HCT116 (cell line): ENCODE results near the gene S100PBP. TPM values are rescaled to one million over a fixed set of nuclear protein-coding genes. Genes with fewer than 3 reads are reported as not detected.

Experiments used
- ATAC-seq: fragments of 200-7000 bp; cut with Tn5 transposase; 2 replicates; pipeline ENCODE4 v1.9.1; 2020; ENCODE audit warnings: mild to moderate bottlenecking, moderate library complexity
- BruUV-seq: library from RNA; stranded (reverse); fragments of 400-500 nt; replicated peaks from 2 replicates; lab custom pipeline; 2021; lab: Mats Ljungman, UMichigan
- CTCF ChIA-PET: fragments of 300-600 bp; sonication (Branson Sonifier 250); formaldehyde crosslinking; loops from one replicate; lab custom pipeline; 2021; ENCODE audit warnings: antibody characterized with exemption; lab: Charles Lee
- POLR2A ChIA-PET: fragments of 300-600, 350-600 bp; sonication (Branson Sonifier 250); formaldehyde crosslinking; loops from one replicate; lab custom pipeline; 2021; ENCODE audit warnings: antibody characterized with exemption; lab: Charles Lee
- RAD21 ChIA-PET, 2 experiments: fragments of 300-600 bp; sonication (Branson Sonifier 250); formaldehyde crosslinking; loops; one replicate each; lab custom pipeline; 2023; ENCODE audit warnings: low total read pairs in 2 of 2; ENCODE audit not compliant: uncharacterized antibody in 2 of 2, unreplicated experiment in 2 of 2, low non-redundant PET in 1 of 2; lab: Charles Lee
- DNase-seq: peaks from one replicate; pipeline ENCODE4 v3.0.0-alpha.2; 2010; ENCODE audit warnings: low read depth, low spot score
- H2AFZ ChIP-seq: fragments of 200-600 bp; shearing (Covaris generic), sonication (generic); 2 replicates; pipeline ENCODE4 v1.6.1; 2017; ENCODE audit warnings: low read depth, mixed run types, mixed read lengths, antibody characterized with exemption, low read length; ENCODE audit not compliant: poor library complexity, severe bottlenecking
- H3K27ac ChIP-seq: 2 replicates; pipeline ENCODE4 v1.5.1; 2012; ENCODE audit warnings: low read depth, low read length
- H3K27me3 ChIP-seq: fragments of 200-600 bp; sonication (generic); 2 replicates; pipeline ENCODE4 v1.6.1; 2016; ENCODE audit warnings: mixed run types, low read length, mixed read lengths; ENCODE audit not compliant: insufficient read depth
- H3K36me3 ChIP-seq, 2 experiments: fragments of 200-500 bp in 1 of 2; fragments of 200-600 bp in 1 of 2; sonication (Bioruptor generic) in 1 of 2; sonication (generic) in 1 of 2; 2 replicates each; pipeline versions ENCODE4 v1.5.1 to v1.6.1; 2014 to 2016; ENCODE audit warnings: low read length in 2 of 2, inconsistent platforms in 1 of 2, mixed read lengths in 1 of 2, mixed run types in 1 of 2; ENCODE audit not compliant: insufficient read depth in 2 of 2, control insufficient read depth in 1 of 2
- H3K4me1 ChIP-seq, 2 experiments: fragments of 200-600 bp in 1 of 2; sonication (generic) in 1 of 2; 2 replicates each; pipeline versions ENCODE4 v1.5.1 to v1.6.1; 2012 to 2017; ENCODE audit warnings: low read length in 2 of 2, inconsistent platforms in 1 of 2, mild to moderate bottlenecking in 1 of 2, mixed read lengths in 1 of 2, mixed run types in 1 of 2, moderate library complexity in 1 of 2; ENCODE audit not compliant: insufficient read depth in 2 of 2, control insufficient read depth in 1 of 2
- H3K4me2 ChIP-seq: fragments of 200-600 bp; sonication (generic); 2 replicates; pipeline ENCODE4 v1.6.1; 2017; ENCODE audit warnings: mixed run types, low read length, mixed read lengths
- H3K4me3 ChIP-seq, 2 experiments: fragments of 200-600 bp in 1 of 2; sonication (generic) in 1 of 2; replicated peaks in 1 of 2; 2 replicates each; pipeline ENCODE4 v1.5.1; 2011 to 2016; ENCODE audit warnings: low read length in 2 of 2, control low read depth in 1 of 2, low read depth in 1 of 2, mild to moderate bottlenecking in 1 of 2, mixed read lengths in 1 of 2, mixed run types in 1 of 2
- H3K79me2 ChIP-seq: fragments of 200-600 bp; sonication (generic); 2 replicates; pipeline ENCODE4 v1.6.1; 2017; ENCODE audit warnings: mild to moderate bottlenecking, mixed run types, low read length, moderate library complexity, mixed read lengths; ENCODE audit not compliant: insufficient read depth
- H3K9ac ChIP-seq: fragments of 200-600 bp; sonication (generic); 2 replicates; pipeline ENCODE4 v1.6.1; 2016; ENCODE audit warnings: low read length, mixed read lengths
- H3K9me2 ChIP-seq: fragments of 200-600 bp; sonication (generic), shearing (Covaris generic); 2 replicates; pipeline ENCODE4 v1.6.1; 2017; ENCODE audit warnings: mixed run types, mild to moderate bottlenecking, moderate library complexity; ENCODE audit not compliant: insufficient read depth
- H3K9me3 ChIP-seq, 2 experiments: fragments of 200-500 bp in 1 of 2; fragments of 200-600 bp in 1 of 2; sonication (Bioruptor generic) in 1 of 2; sonication (generic) in 1 of 2; 2 replicates each; pipeline ENCODE4 v1.6.1; 2014 to 2017; ENCODE audit warnings: low read length in 2 of 2, mixed read lengths in 2 of 2, inconsistent platforms in 1 of 2, low read depth in 1 of 2, mild to moderate bottlenecking in 1 of 2, mixed run types in 1 of 2, moderate library complexity in 1 of 2; ENCODE audit not compliant: control insufficient read depth in 1 of 2, insufficient read depth in 1 of 2
- H4K20me1 ChIP-seq: fragments of 200-600 bp; sonication (generic), shearing (Covaris generic); 2 replicates; pipeline ENCODE4 v1.6.1; 2017; ENCODE audit warnings: mixed run types, mild to moderate bottlenecking, moderate library complexity; ENCODE audit not compliant: insufficient read depth
- CEBPB ChIP-seq: IDR thresholded peaks from 2 replicates; pipeline ENCODE4 v1.6.1; 2012; ENCODE audit warnings: low read depth
- EGR1 ChIP-seq: IDR thresholded peaks from 2 replicates; pipeline ENCODE4 v1.6.1; 2012; ENCODE audit warnings: low read depth
- ELF1 ChIP-seq: IDR thresholded peaks from 2 replicates; pipeline ENCODE4 v1.6.1; 2012; ENCODE audit warnings: low read depth, borderline replicate concordance
- EZH2 ChIP-seq: fragments of 200-600 bp; sonication (generic); IDR thresholded peaks from 2 replicates; pipeline ENCODE4 v1.6.1; 2017; ENCODE audit warnings: antibody characterized with exemption, mixed run types
- EZH2phosphoT487 ChIP-seq: fragments of 200-600 bp; IDR thresholded peaks from 2 replicates; pipeline ENCODE4 v1.6.1; 2018; ENCODE audit warnings: antibody characterized with exemption, borderline replicate concordance
- JUND ChIP-seq: IDR thresholded peaks from 2 replicates; pipeline ENCODE4 v1.6.1; 2012
- MAX ChIP-seq: IDR thresholded peaks from 2 replicates; pipeline ENCODE4 v1.6.1; 2012
- POLR2A ChIP-seq: IDR thresholded peaks from 2 replicates; pipeline ENCODE4 v1.7.0; 2011; ENCODE audit warnings: borderline replicate concordance; ENCODE audit not compliant: insufficient read depth, insufficient read length; ENCODE audit errors: extremely low read depth
- POLR2AphosphoS5 ChIP-seq: IDR thresholded peaks from 2 replicates; pipeline ENCODE4 v1.6.1; 2011; ENCODE audit warnings: mild to moderate bottlenecking, low read depth, low read length, moderate library complexity
- SP1 ChIP-seq: IDR thresholded peaks from 2 replicates; pipeline ENCODE4 v1.6.1; 2012; ENCODE audit warnings: low read depth
- SRF ChIP-seq: IDR thresholded peaks from 2 replicates; pipeline ENCODE4 v1.6.1; 2012; ENCODE audit warnings: low read depth
- TCF7L2 ChIP-seq: IDR thresholded peaks from 2 replicates; pipeline ENCODE4 v1.7.0; 2011; ENCODE audit warnings: borderline replicate concordance, inconsistent platforms; ENCODE audit not compliant: insufficient read depth, insufficient read length; ENCODE audit errors: extremely low read depth
- YY1 ChIP-seq: IDR thresholded peaks from 2 replicates; pipeline ENCODE4 v1.6.1; 2011; ENCODE audit warnings: low read length, low read depth, moderate library complexity, mild to moderate bottlenecking; ENCODE audit not compliant: insufficient replicate concordance; ENCODE audit errors: extremely low read depth
- ZFX ChIP-seq: fragments of 450-650 bp; IDR thresholded peaks from 2 replicates; pipeline ENCODE4 v1.6.1; 2017
- ZNF274 ChIP-seq: fragments of 200-500 bp; sonication (Bioruptor generic); IDR thresholded peaks from 2 replicates; pipeline ENCODE4 v1.6.1; 2014; ENCODE audit warnings: mild to moderate bottlenecking, low read depth, low read length, inconsistent platforms
- intact Hi-C: fragments of 100-400 bp; cut with micrococcal nuclease; formaldehyde crosslinking; loops from 2 replicates; pipeline ENCODE4 v1.10.0; 2022
- total RNA-seq: library from RNA; stranded (reverse); gene quantifications from one replicate; pipeline ENCODE4 v1.2.1, GENCODE V29; 2021; ENCODE audit not compliant: unreplicated experiment
- TF ChIP-seq, protein P1 (sequence below), 3 experiments: fragments of 200-600 bp in 1 of 3; sonication (generic) in 1 of 3; IDR thresholded peaks in 2 of 3; conservative IDR thresholded peaks in 1 of 3; 2 replicates each; pipeline ENCODE4 v1.5.1; 2012 to 2017; ENCODE audit warnings: low read depth in 2 of 3, low read length in 2 of 3, antibody characterized with exemption in 1 of 3, borderline replicate concordance in 1 of 3, control low read depth in 1 of 3, mild to moderate bottlenecking in 1 of 3, mixed read lengths in 1 of 3, mixed run types in 1 of 3, moderate library complexity in 1 of 3; ENCODE audit not compliant: insufficient read depth in 1 of 3
- TF ChIP-seq, protein P2 (sequence below): IDR thresholded peaks from 2 replicates; pipeline ENCODE4 v1.6.1; 2012
- TF ChIP-seq, protein P3 (sequence below): IDR thresholded peaks from 2 replicates; pipeline ENCODE4 v1.6.1; 2011; ENCODE audit warnings: mild to moderate bottlenecking, low read length, moderate library complexity; ENCODE audit not compliant: insufficient replicate concordance; ENCODE audit errors: extremely low read depth
- TF ChIP-seq, protein P4 (sequence below): IDR thresholded peaks from 2 replicates; pipeline ENCODE4 v1.6.1; 2012; ENCODE audit warnings: low read depth

S100PBP gene
- total RNA-seq, 1 experiment from 2014 or later, result 38.2 TPM

GRCh38 chr1:32791881-32792280 lies 25.6 kb upstream of the S100PBP start:
- CTCF ChIA-PET, result no interaction called here

More at GRCh38 chr1:32791881-32792280, 25.6 kb upstream of the S100PBP start:
- no peaks in the 10 kb centered on the region for H3K9me3 ChIP-seq
- peaks cover 25 to 36% of the 10 kb centered on the region in 2 experiments for H3K36me3 ChIP-seq
- H3K4me3 ChIP-seq, result no peak overlapping the region
- no TSS peak for BruUV-seq
- no peak for DNase-seq
- no peak overlapping the region for H3K4me2 ChIP-seq
- intact Hi-C loops, result no loop called here
- RAD21 ChIA-PET, result no interaction called here
- H3K79me2 ChIP-seq, result peaks cover 35% of the 10 kb centered on the region
- H3K9ac ChIP-seq, result no peak overlapping the region
- H3K27ac ChIP-seq, result peak overlapping the region; percentile 3; the same call in 1 of the 2 replicates
- TF ChIP-seq JUND, result no peak
- no peak for TF ChIP-seq SRF
- no peak for TF ChIP-seq YY1
- TF ChIP-seq, protein P1, sequence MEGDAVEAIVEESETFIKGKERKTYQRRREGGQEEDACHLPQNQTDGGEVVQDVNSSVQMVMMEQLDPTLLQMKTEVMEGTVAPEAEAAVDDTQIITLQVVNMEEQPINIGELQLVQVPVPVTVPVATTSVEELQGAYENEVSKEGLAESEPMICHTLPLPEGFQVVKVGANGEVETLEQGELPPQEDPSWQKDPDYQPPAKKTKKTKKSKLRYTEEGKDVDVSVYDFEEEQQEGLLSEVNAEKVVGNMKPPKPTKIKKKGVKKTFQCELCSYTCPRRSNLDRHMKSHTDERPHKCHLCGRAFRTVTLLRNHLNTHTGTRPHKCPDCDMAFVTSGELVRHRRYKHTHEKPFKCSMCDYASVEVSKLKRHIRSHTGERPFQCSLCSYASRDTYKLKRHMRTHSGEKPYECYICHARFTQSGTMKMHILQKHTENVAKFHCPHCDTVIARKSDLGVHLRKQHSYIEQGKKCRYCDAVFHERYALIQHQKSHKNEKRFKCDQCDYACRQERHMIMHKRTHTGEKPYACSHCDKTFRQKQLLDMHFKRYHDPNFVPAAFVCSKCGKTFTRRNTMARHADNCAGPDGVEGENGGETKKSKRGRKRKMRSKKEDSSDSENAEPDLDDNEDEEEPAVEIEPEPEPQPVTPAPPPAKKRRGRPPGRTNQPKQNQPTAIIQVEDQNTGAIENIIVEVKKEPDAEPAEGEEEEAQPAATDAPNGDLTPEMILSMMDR (IDR thresholded peaks at IDR 0.05 in 2 of 3, conservative IDR thresholded peaks at IDR 0.05 in 1 of 3; ENCODE audit: borderline replicate concordance in 1 of 3, insufficient read depth in 1 of 3, low read depth in 2 of 3, low read length in 2 of 3), result no peak
- TF ChIP-seq, protein P2, sequence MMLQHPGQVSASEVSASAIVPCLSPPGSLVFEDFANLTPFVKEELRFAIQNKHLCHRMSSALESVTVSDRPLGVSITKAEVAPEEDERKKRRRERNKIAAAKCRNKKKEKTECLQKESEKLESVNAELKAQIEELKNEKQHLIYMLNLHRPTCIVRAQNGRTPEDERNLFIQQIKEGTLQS, result no peak
- no peak for TF ChIP-seq POLR2A
- TF ChIP-seq EGR1, result no peak
- TF ChIP-seq MAX, result no peak
- TF ChIP-seq, protein P3, sequence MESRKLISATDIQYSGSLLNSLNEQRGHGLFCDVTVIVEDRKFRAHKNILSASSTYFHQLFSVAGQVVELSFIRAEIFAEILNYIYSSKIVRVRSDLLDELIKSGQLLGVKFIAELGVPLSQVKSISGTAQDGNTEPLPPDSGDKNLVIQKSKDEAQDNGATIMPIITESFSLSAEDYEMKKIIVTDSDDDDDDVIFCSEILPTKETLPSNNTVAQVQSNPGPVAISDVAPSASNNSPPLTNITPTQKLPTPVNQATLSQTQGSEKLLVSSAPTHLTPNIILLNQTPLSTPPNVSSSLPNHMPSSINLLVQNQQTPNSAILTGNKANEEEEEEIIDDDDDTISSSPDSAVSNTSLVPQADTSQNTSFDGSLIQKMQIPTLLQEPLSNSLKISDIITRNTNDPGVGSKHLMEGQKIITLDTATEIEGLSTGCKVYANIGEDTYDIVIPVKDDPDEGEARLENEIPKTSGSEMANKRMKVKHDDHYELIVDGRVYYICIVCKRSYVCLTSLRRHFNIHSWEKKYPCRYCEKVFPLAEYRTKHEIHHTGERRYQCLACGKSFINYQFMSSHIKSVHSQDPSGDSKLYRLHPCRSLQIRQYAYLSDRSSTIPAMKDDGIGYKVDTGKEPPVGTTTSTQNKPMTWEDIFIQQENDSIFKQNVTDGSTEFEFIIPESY, result no peak
- TF ChIP-seq EZH2phosphoT487, result no peak
- TF ChIP-seq EZH2, result no peak
- TF ChIP-seq, protein P4, sequence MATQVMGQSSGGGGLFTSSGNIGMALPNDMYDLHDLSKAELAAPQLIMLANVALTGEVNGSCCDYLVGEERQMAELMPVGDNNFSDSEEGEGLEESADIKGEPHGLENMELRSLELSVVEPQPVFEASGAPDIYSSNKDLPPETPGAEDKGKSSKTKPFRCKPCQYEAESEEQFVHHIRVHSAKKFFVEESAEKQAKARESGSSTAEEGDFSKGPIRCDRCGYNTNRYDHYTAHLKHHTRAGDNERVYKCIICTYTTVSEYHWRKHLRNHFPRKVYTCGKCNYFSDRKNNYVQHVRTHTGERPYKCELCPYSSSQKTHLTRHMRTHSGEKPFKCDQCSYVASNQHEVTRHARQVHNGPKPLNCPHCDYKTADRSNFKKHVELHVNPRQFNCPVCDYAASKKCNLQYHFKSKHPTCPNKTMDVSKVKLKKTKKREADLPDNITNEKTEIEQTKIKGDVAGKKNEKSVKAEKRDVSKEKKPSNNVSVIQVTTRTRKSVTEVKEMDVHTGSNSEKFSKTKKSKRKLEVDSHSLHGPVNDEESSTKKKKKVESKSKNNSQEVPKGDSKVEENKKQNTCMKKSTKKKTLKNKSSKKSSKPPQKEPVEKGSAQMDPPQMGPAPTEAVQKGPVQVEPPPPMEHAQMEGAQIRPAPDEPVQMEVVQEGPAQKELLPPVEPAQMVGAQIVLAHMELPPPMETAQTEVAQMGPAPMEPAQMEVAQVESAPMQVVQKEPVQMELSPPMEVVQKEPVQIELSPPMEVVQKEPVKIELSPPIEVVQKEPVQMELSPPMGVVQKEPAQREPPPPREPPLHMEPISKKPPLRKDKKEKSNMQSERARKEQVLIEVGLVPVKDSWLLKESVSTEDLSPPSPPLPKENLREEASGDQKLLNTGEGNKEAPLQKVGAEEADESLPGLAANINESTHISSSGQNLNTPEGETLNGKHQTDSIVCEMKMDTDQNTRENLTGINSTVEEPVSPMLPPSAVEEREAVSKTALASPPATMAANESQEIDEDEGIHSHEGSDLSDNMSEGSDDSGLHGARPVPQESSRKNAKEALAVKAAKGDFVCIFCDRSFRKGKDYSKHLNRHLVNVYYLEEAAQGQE, result no peak
- TF ChIP-seq ZFX, result no peak
- TF ChIP-seq SP1, result no peak
- no peak for TF ChIP-seq TCF7L2
- no peak for TF ChIP-seq CEBPB
- no peak for TF ChIP-seq POLR2AphosphoS5
- no peak for TF ChIP-seq ZNF274
- no peak for TF ChIP-seq ELF1
- TF ChIP-seq, all 23 proteins: peak for 0
- Histone ChIP-seq H3K9me2 (no peaks in the 10 kb centered on the region), H3K4me1 (peaks cover 4 to 28% of the 10 kb centered on the region in 2 experiments), H2AFZ (no peak overlapping the region), H3K27me3 (no peaks in the 10 kb centered on the region), H4K20me1 (no peaks in the 10 kb centered on the region)
- POLR2A ChIA-PET, result interaction anchor here (2.0 kb wide), 1 partner anchor 11 kb away, joined by 5 read pairs; no protein-coding TSS in a partner anchor
- ATAC-seq, result no peak; the same call in 1 of the 2 replicates
